M059J (cell line): Measurements from ENCODE around the gene CCDC146. TPM values are rescaled to one million over a fixed set of nuclear protein-coding genes. Genes with fewer than 3 reads are reported as not detected.
"Not testable (repeated sequence)": the region's sequence is repeated elsewhere in the genome, so short reads cannot be mapped to it uniquely, and the experiment has no call there.

Source experiments
- DNase-seq: peaks from one replicate; pipeline ENCODE4 v3.0.0-alpha.2; 2012; ENCODE audit warnings: low read depth
- total RNA-seq: library from RNA; depleted of rRNA; stranded (reverse); fragments of >200 nt; shearing (Covaris generic); gene quantifications from 2 replicates; pipeline ENCODE4 v1.2.3, GENCODE V29; 2014

The CCDC146 gene
- total RNA-seq, 1 experiment from 2014 or later = 2.9 TPM

GRCh38 chr7:77140291-77140690 is 17.9 kb downstream of the CCDC146 start:
- DNase-seq = not testable (repeated sequence)

- peak; percentile 25 for DNase-seq
Observed at GRCh38 chr7:77152232-77152631, 29.8 kb downstream of the CCDC146 start.

GRCh38 chr7:77154917-77155464 is 32.6 kb downstream of the CCDC146 start:
- peak; percentile 2 for DNase-seq

GRCh38 chr7:77155601-77156377 is 33.4 kb downstream of the CCDC146 start:
- DNase-seq = not testable (repeated sequence)

- not testable (repeated sequence) for DNase-seq
Observed at GRCh38 chr7:77157034-77157433, 34.6 kb downstream of the CCDC146 start.

GRCh38 chr7:77157446-77157845 is 35.0 kb downstream of the CCDC146 start:
- DNase-seq = no peak

GRCh38 chr7:77171073-77171472 is 48.7 kb downstream of the CCDC146 start:
- not testable (repeated sequence) for DNase-seq

- not testable (repeated sequence) for DNase-seq
Observed at GRCh38 chr7:77172437-77173172, 50.2 kb downstream of the CCDC146 start.

- not testable (repeated sequence) for DNase-seq
Observed at GRCh38 chr7:77174418-77174817, 52.0 kb downstream of the CCDC146 start.

- DNase-seq = not testable (repeated sequence)
Observed at GRCh38 chr7:77175274-77175800, 52.9 kb downstream of the CCDC146 start.

- DNase-seq = not testable (repeated sequence)
Observed at GRCh38 chr7:77177321-77177904, 55.0 kb downstream of the CCDC146 start.

- DNase-seq = not testable (repeated sequence)
Observed at GRCh38 chr7:77178024-77178423, 55.6 kb downstream of the CCDC146 start.

GRCh38 chr7:77181015-77181595 is 58.7 kb downstream of the CCDC146 start:
- DNase-seq = no peak

- no peak for DNase-seq
Observed at GRCh38 chr7:77181734-77182133, 59.3 kb downstream of the CCDC146 start.

- DNase-seq = no peak
Observed at GRCh38 chr7:77182261-77182660, 59.8 kb downstream of the CCDC146 start.

GRCh38 chr7:77184463-77184862 is 62.0 kb downstream of the CCDC146 start:
- DNase-seq = no peak

GRCh38 chr7:77184990-77185389 is 62.6 kb downstream of the CCDC146 start:
- no peak for DNase-seq

- no peak for DNase-seq
Observed at GRCh38 chr7:77185866-77186265, 63.5 kb downstream of the CCDC146 start.

- no peak for DNase-seq
Observed at GRCh38 chr7:77188731-77189437, 66.5 kb downstream of the CCDC146 start.

- no peak for DNase-seq
Observed at GRCh38 chr7:77197141-77197540, 74.7 kb downstream of the CCDC146 start.
